ENCODE results near the gene RPS21. TPM values are rescaled to one million over a fixed set of nuclear protein-coding genes. Genes with fewer than 3 reads are reported as not detected.

Gene RPS21
- total and polyA plus RNA-seq, 2 of the 13 experiments (the other 11 are each of a cell fraction or from before 2014, with no cell fraction given), result 2,647 to 11,063 TPM

GRCh38 chr20:62370807-62371587, 15.9 kb upstream of the RPS21 start (continued):
- TF ChIP-seq, protein P1, sequence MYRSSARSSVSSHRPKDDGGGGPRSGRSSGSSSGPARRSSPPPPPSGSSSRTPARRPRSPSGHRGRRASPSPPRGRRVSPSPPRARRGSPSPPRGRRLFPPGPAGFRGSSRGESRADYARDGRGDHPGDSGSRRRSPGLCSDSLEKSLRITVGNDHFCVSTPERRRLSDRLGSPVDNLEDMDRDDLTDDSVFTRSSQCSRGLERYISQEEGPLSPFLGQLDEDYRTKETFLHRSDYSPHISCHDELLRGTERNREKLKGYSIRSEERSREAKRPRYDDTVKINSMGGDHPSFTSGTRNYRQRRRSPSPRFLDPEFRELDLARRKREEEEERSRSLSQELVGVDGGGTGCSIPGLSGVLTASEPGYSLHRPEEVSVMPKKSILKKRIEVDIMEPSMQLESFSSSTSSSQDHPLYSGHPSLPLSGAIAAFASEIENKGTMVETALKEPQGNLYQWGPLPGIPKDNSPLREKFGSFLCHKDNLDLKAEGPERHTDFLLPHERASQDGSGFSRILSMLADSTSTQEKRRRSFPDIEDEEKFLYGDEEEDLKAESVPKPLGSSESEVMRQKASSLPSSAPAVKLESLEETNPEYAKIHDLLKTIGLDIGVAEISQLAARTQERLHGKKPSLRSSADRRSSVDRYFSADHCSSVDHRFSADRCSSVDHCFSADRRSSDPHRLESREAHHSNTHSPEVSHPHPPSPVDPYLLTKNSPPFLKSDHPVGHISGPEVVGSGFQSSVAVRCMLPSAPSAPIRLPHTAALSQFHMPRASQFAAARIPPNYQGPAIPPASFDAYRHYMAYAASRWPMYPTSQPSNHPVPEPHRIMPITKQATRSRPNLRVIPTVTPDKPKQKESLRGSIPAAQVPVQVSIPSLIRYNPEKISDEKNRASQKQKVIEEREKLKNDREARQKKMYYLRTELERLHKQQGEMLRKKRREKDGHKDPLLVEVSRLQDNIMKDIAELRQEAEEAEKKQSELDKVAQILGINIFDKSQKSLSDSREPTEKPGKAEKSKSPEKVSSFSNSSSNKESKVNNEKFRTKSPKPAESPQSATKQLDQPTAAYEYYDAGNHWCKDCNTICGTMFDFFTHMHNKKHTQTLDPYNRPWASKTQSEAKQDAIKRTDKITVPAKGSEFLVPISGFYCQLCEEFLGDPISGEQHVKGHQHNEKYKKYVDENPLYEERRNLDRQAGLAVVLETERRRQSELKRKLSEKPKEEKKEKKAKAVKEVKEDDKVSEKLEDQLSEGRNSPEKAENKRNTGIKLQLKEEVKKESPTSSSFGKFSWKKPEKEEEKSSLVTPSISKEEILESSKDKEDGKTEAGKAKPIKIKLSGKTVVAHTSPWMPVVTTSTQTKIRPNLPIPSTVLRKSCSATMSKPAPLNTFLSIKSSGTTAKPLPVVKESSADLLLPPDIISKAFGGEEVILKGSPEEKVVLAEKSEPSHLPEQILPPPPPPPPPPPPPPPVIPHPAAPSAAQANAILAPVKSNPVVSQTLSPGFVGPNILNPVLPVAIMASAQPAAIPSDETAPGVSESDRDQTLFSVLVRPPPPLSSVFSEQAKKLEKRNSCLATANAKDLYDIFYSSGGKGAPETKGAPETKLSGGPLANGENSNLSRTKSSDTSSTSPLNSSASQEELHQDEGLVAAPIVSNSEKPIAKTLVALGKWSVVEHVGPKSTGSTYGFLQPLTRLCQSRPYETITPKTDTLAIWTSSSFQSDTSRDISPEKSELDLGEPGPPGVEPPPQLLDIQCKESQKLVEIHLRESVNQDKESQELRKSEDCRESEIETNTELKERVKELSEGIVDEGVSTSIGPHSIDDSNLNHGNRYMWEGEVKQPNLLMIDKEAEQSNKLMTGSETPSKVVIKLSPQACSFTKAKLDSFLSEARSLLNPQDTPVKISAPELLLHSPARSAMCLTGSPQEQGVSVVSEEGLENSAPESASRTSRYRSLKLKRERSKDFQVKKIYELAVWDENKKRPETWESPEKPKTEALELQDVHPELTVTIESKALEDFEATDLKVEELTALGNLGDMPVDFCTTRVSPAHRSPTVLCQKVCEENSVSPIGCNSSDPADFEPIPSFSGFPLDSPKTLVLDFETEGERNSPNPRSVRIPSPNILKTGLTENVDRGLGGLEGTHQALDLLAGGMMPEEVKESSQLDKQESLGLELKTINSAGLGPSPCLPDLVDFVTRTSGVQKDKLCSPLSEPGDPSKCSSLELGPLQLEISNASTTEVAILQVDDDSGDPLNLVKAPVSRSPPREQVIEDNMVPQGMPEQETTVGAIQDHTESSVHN (CRISPR knock-in tag; IDR thresholded peaks at IDR 0.05), result no peak; the same call in 1 of the 2 replicates
- TF ChIP-seq TRIM24 (CRISPR knock-in tag; IDR thresholded peaks at IDR 0.05), result 0 out of 2 replicates have a peak, but pooled peaks have one; percentile 43
- TF ChIP-seq ZNF317 (CRISPR knock-in tag; IDR thresholded peaks at IDR 0.05), result no peak; the same call in none of the 2 replicates
- TF ChIP-seq HMGXB3 (CRISPR knock-in tag; IDR thresholded peaks at IDR 0.05; ENCODE audit: borderline replicate concordance), result no peak; the same call in 1 of the 2 replicates
- TF ChIP-seq ZNF550 (CRISPR knock-in tag; IDR thresholded peaks at IDR 0.05; ENCODE audit: borderline replicate concordance), result no peak
- no peak for TF ChIP-seq STAT5B (CRISPR knock-in tag; IDR thresholded peaks at IDR 0.05)
- no peak for TF ChIP-seq MYPOP (CRISPR knock-in tag; IDR thresholded peaks at IDR 0.05)
- TF ChIP-seq MTF2 (CRISPR knock-in tag; IDR thresholded peaks at IDR 0.05; ENCODE audit: borderline replicate concordance), result no peak
- TF ChIP-seq FOXA1 (IDR thresholded peaks at IDR 0.05), result no peak
- TF ChIP-seq FOXA1 (CRISPR knock-in tag; IDR thresholded peaks at IDR 0.05), result peak; percentile 62
- no peak; the same call in none of the 2 replicates for TF ChIP-seq ZNF639 (CRISPR knock-in tag; conservative IDR thresholded peaks at IDR 0.05)
- no peak for TF ChIP-seq ZNF256 (CRISPR knock-in tag; conservative IDR thresholded peaks at IDR 0.05)
- peak; percentile 100 for TF ChIP-seq HNRNPL (IDR thresholded peaks at IDR 0.05; ENCODE audit: low read depth, low read length)
- TF ChIP-seq CBX1 (IDR thresholded peaks at IDR 0.05; ENCODE audit: low read depth), result no peak

All from HepG2 (cell line).